ENCODE measurements around the gene GP1BB.
A peak's percentile ranks its signal among the peaks of the same experiment; 100 is the strongest.
"Not testable (repeated sequence)": the region's sequence is repeated elsewhere in the genome, so short reads cannot be mapped to it uniquely, and the experiment has no call there.

Gene GP1BB

DNA sequence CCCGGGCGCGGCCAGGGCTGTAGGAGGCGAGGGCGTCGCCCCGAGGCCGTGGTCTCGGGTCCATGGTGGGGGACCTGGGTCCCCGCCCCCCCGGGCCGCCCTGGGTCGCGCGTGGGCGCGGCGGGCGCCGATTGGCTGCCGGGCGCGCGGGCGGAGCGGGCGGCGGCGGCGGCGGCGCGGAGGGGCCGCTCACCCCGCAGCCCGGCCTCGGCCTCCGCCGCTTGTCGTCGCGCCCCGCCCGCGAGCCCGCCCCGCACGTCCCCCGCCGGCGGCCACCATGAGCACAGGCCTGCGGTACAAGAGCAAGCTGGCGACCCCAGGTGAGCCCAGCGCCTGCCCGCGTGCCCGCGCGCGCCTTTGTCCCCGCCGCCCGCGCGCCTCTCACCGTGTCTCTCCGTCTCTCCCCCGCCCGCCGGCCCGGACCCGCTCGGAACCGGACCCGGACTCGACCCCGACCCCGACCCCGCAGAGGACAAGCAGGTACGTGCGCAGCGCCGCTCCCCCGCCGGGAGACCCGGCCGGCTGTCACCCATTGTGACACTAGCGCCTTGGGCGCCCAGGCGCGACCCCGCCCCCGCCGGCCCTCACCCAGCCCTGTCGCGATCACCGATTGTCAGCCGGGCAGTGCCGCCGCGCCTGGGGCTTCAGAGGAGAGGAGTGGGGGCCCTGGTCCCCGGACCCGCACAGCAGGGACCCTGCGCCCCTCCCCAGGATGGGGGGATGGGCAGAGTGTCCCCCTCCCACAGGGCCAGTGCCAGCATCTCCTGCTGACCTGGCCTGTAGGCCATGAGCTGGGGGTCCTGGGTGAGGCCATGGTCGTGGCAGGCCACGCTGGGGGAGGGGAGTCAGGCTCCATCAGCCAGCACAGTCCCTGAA, 8.8 kb upstream of the GP1BB start, which contains the start of gene SEPTIN5:
Gene SEPTIN5 (plus strand): TSS at position 192 of the 876 bp plus-strand sequence. CDS start 86 bp downstream, at position 278.
- no peak for DNase-seq (ENCODE audit: low read depth in 2 of 2)

DNA sequence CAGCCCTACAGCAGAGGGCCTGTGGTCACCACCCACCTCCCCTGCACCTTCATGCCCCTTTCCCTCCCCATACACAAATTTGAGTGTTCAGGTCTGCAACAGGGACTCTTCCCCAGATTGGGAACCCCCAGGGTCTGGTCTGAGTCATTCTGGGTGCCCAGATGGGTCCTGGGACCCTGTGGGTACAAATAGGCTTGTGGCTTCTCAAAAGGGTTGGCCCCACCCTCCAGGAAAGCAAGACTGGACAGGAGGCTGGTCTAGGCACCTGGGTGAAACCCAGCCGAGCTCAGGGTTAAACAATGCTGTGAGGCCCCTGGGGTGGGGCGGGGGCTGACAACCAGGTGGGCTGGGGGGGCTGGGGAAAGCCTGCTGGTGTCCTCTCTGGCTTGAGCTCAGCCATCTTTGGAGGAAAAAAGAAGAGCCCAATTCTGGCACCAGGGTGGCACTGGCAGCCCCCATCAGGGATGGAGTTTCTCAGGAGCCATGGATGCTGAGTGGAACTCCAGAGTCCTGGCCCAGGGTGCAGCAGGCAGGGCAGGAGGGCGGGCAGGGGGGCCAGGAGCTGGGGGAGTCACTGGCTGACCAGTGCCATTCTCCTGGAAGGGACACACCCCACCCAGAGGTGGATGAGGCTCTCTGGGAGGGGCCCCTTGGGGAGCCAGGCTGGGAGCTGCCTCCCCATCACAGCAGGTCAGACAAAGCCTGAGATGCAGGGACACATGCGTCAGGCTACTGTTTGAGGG, 8.0 kb upstream of the GP1BB start:
- no peak for DNase-seq (ENCODE audit: low read depth in 2 of 2)

DNA sequence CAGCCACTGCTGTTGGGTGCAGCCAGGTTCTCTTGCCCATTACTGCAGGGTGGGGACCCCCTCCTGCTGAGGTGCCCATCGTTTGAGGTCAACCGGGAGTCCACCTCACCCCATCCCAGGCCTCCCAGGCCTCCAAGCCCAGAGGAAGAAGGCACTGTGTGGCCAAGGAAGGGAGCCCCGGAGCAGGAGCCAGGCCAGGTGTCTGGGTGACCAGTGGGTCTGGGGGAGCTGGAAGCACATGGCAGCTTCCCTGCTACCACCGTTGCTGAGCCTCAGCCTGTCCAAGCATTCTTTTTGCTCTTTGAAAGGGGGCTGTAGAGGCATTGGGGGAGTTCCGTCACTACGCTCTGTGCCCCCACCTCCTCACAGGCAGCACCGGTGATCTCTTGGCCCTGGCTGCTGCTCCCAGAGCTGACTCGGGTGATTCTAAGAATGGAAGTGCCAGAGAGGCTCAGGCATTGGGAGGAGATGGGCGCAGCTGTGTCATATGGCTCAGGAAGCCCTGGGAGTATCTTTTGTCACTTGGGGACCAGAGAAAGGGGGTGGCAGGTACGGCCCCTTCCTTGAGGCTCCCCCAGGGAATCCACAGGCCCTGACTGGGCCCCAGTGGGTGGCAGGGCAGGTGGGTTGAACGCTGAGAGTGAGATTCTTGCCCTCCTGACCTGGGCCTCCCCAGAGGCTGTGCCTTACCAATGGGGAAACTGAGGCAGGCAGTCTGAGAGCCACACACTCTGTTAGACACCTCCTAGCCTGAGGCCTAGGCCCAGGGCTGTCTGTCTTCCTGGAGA, 7.1 kb upstream of the GP1BB start:
- DNase-seq (ENCODE audit: low read depth in 2 of 2) = no peak

DNA sequence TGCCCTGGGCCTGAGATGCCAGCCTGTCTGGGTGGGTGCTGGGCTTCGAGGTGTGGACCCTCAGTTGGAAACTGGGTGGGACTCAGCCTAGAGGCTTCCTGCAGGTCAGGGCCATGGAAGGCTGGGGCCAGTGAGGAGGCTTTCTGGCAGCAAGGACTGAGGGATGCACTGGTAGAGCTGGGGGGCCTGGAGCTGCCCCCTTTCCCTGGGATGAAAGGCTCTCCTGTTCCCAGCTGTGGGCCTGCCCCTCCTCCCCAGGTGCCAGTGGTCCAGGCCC, 6.6 kb upstream of the GP1BB start:
- no peak for DNase-seq (ENCODE audit: low read depth in 2 of 2)

DNA sequence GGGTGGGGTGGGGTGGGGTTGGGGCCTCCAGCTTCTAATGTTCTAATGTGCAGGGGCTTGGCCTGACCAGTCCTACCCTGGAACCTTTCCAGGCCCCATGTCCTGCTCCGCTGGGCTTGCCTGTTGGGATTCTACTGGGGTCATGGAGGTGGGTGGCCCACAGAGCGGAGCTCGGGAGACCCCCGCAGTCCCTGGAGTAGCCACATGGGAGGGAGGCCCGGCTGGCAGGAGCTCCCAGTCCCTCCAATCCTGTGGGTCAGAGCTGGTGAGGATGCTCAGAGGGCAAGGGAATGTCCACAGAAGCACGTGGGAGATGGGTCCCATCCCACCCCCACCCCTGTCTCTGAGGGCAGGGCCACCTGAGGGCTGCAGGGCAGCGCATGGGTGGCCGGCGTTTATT, 6.2 kb upstream of the GP1BB start:
- no peak for DNase-seq (ENCODE audit: low read depth in 2 of 2)

DNA sequence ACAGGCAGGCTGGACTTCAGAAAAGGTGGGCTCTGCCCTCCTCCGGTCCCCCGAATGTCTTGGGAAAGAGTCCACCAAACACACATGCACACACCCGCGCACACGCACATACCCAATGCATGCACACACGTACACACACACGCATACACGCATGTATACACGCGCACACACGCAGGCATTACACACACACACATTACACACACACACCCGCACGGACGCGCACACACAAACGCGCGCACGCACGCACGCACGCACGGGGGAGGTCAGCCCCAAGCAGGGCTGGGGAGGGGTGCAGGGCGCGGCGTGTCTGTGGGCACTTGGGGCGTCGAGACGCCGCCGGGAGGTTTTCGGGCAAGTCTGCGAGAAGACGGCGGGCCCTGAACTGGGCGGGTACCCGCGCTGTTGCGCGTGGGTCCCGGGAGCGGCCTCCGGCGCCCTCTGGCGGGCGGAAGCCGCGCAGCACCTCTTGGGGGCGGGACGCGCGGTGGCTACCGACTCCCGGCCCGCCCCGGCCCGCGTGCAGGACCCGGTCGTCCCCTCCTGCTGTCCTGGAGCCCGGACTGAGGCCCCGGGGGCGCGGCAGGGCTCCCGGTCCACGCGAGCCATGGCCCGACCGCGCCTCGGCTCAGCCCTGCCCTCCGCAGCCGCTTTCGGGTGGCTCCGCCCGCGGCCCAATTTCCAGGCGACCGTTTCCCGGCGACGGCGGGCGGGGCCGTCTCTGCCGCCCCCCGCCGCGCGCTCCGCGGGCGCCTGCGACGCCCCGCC, 5.5 kb upstream of the GP1BB start:
- DNase-seq (ENCODE audit: low read depth in 2 of 2) = peak; percentile 38 to 61

DNA sequence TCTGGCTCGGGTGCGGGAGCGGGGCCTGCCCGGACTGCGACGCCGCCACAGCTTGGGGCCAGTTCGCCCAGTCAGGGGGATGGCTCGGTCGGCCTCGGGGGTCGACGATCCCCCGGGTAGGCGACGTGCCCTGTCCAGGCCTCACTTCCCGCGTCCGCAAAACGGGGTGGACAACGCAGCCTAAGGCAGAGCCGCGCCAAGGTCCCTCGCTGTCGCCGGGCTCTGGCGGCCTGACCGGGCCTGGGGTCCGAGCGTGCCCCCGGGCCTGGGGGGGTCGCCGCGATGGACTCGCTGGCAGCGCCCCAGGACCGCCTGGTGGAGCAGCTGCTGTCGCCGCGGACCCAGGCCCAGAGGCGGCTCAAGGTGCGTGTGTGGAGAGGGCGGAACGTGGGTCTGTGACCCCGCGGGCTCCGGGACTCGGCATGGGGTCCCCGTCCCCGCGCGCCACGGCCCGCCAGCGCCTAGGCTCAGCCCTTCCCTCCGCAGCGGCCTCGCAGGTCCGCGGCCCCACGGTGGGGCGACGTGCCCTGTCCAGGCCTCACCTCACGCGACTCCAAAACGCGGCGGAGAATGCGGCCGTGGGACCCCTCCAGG, 4.8 kb upstream of the GP1BB start:
- DNase-seq (ENCODE audit: low read depth in 2 of 2) = no peak

DNA sequence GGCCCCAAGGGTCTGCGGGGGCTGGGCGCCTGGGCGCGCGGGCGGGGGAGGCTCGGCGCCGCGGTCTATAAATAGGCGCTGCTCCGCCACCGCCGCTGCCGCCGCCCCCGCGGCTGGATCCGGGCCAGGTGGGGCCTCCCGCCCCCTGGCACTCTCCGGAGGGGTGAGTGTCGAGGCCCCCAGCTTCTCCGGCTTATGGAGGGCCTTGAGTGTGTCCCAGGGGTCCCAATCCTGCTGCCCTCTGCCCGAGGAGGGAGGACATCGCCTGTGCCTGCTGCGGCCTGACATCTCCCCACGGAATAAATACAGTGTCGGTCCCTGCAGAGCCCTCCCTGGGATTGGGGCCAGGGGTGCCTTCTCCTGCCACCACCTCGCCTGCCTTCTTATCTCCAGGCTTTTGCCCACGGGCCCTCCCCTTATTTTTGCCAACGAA, 4.3 kb upstream of the GP1BB start:
- DNase-seq (ENCODE audit: low read depth in 2 of 2) = peak; percentile 23 to 28

DNA sequence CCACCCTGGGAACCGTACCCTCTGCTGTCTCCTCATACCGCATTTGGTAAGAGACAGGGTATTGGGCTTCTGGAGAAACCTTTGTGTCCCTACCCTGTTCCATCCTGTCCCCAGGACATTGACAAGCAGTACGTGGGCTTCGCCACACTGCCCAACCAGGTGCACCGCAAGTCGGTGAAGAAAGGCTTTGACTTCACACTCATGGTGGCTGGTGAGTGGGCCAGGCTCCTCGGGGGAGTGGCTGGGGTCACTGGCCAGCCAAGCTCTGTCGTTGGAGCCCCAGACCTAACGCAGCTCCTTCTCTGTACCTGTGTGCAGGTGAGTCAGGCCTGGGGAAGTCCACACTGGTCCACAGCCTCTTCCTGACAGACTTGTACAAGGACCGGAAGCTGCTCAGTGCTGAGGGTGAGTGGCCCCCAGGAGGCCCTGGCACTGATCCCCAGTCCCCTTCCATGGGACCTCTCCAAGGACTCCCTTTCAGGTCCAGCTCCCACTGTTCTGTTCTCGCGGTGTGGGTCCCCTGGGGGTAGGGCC, 3.8 kb upstream of the GP1BB start:
- no peak for DNase-seq (ENCODE audit: low read depth in 2 of 2)

DNA sequence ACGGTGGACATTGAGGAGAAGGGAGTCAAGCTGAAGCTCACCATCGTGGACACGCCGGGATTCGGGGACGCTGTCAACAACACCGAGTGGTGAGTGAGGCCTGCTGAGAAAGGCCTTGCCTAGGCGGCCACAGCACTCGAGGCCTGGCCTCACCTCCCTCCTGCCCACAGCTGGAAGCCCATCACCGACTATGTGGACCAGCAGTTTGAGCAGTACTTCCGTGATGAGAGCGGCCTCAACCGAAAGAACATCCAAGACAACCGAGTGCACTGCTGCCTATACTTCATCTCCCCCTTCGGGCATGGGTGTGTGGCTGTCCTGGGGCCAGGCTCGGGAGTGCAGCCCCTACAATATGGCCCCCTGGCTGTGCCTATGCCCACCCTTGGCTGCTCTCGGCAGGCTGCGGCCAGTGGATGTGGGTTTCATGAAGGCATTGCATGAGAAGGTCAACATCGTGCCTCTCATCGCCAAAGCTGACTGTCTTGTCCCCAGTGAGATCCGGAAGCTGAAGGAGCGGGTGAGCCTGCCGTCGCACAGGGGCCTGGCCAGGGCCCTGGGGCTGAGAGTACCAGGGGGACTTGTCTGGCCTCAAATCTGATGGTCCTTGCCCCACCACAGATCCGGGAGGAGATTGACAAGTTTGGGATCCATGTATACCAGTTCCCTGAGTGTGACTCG, 3.0 kb upstream of the GP1BB start:
- DNase-seq (ENCODE audit: low read depth in 2 of 2) = no peak

DNA sequence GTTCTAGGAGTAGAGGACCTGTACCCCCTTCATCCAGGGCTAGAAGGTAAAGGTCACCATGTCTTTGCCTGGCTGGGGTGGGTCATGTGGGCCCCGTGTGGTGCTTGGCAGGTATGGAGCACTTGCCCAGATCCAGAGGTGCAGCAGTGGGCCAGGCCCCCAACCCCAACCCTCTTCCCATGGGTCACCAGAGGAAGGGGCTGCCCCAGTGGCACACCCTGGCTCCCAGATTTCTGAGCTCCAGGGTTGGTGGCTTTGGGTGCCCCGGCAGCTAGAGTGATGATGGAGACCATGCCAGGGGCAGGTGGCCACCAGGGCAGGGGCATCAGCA, 2.4 kb upstream of the GP1BB start:
- DNase-seq (ENCODE audit: low read depth in 2 of 2) = no peak

DNA sequence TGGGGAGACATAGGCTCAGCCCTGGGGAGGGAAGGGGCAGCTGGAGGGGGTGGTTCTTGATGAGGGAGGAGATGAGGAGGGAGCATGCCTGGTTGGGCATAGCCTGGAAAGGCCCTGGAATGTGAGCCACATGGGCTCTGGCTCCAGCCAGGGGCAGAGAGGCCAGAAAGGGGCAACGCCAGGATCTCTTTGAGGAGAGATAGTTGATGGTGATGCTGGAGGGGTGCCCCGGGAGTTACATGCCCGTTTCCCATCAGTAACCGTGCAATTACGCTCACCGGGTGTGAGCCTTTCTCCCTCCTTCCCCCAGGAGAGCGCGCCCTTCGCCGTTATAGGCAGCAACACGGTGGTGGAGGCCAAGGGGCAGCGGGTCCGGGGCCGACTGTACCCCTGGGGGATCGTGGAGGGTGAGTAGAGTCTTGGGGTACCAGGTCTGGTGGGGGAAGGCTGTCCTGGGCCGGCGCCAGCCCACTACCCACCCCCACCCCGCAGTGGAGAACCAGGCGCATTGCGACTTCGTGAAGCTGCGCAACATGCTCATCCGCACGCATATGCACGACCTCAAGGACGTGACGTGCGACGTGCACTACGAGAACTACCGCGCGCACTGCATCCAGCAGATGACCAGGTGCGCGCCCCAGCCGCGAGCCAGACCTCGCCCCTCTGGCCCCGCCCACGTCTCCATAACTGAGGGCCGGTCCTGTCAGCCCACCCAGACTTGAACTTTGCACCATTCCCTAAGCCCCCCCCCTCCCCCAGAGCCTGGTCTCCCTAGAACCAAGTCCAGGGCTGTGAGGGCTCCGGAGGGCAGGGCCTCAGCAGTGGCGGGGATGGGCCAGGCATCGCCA, 1.8 kb upstream of the GP1BB start:
- DNase-seq (ENCODE audit: low read depth in 2 of 2) = no peak

DNA sequence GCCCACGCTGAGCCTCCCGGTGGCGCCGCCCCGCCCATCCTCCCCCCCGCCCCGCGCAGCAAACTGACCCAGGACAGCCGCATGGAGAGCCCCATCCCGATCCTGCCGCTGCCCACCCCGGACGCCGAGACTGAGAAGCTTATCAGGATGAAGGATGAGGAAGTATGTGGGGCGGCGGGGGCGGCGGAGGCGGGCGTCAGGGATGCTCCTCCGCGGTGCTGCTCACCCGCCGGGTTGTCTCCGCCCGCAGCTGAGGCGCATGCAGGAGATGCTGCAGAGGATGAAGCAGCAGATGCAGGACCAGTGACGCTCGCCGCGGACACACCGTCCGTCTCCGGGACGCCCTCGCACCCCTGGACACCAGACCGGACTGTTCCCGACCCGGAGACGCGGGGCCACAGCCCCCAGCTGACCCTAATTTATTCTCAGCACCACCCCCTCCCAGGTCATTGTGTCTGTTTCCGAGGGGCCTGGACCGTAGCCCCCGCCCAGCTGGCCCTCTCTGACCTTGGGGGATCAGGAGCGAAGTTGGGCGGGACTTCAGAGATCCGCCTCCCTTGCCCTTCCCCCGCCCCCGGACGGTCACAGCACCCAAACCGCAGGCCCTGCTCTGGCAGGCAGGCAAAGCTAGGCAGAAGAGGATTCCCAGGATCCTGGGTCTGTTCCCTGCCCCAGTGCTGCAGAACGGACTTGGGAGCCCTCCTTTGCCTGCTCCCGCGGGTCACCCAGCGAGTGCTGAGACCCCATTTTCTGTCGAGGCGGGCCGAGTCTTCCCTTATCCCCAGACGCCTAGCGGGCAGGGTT, 959 bp upstream of the GP1BB start:
- DNase-seq (ENCODE audit: low read depth in 2 of 2) = no peak

DNA sequence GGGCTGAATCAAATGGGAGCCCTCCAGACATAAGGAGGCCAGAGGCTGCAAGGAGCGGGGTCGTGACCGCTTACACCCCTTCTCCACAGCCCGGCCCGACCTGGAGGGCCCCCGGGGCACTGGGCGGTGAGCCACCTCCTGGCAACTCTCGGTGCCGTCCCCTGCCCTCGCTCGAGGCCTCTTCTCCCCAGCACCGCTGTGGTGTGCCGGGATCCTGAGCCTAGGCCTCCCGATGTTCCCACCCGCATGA, 432 bp upstream of the GP1BB start:
- DNase-seq (ENCODE audit: low read depth in 2 of 2) = no peak

DNA sequence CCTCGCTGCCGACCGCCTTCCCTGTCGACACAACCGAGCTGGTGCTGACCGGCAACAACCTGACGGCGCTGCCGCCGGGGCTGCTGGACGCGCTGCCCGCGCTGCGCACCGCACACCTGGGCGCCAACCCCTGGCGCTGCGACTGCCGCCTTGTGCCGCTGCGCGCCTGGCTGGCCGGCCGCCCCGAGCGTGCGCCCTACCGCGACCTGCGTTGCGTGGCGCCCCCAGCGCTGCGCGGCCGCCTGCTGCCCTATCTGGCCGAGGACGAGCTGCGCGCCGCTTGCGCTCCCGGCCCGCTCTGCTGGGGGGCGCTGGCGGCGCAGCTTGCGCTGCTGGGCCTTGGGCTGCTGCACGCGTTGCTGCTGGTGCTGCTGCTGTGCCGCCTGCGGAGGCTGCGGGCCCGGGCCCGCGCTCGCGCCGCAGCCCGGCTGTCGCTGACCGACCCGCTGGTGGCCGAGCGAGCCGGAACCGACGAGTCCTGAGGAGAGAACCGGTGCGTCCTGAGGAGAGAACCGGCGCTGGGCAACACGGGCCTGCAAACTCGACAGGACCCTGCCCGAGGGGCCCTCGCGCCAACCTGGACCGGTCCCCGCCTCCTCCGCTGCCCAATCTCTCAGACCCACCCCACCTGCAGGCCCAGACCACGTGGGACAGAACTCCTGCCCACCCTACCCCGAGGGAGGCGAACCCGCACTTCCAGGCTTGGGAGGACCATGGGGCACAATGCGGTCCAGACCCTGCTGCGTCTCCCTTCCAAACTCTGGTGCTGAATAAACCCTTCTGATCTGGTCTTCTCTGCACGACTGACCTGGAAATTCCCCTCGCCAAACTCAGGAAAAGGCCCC, 866 bp downstream of the GP1BB start:
- DNase-seq (ENCODE audit: low read depth in 2 of 2) = no peak

DNA sequence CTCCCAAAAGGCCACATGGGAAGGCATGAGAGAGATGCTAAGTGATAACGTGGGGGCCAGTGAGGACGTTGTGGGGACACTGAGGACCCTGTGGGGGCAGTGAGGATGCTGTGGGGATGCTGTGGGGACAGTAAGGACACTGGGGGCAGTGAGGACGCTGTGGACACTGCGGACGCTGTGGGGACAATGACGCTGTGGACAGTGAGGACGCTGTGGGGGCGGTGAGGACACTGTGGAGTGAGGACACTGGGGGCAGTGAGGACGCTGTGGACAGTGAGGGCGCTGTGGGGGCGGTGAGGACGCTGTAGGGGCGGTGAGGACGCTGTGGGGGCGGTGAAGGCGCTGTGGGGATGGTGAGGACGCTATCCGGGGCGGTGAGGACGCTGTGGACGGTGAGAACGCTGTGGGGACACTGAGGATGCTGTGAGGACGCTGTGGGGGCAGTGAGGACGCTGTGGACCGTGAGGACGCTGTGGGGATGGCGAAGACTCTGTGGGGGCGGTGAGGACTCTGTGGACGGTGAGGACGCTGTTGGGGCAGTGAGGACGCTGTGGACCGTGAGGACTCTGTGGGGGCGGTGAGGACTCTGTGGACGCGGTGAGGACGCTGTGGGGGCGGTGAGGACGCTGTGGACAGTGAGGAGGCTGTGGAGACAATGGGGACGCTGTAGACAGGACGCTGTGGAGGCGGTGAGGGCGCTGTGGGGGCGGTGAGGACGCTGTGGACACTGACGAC, 1.8 kb downstream of the GP1BB start:
- no peak for DNase-seq (ENCODE audit: low read depth in 2 of 2)

DNA sequence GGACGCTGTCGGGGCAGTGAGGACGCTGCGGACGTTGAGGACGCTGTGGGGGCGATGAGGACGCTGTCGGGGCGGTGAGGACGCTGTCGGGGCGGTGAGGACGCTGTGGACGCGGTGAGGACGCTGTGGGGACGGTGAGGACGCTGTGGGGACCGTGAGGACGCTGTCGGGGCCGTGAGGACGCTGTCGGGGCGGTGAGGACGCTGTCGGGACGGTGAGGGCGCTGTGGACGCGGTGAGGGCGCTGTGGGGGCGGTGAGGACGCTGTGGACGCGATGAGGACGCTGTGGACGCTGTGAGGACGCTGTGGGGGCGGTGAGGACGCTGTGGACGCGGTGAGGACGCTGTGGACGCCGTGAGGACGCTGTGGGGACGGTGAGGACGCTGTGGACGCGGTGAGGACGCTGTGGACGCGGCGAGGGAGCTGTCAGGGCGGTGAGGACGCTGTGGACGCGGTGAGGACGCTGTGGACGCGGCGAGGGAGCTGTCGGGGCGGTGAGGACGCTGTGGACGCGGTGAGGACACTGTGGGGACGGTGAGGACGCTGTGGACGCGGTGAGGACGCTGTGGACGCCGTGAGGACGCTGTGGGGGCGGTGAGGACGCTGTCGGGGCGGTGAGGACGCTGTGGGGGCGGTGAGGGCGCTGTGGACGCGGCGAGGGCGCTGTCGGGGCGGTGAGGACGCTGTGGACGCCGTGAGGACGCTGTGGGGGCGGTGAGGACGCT, 2.9 kb downstream of the GP1BB start:
- not testable (repeated sequence) for DNase-seq (ENCODE audit: low read depth in 2 of 2)
